NT2/D1 (cell line): ENCODE results near the gene LIMK2.

ENCODE experiments used
- DNase-seq: peaks from one replicate; pipeline ENCODE4 v3.0.0-alpha.2; 2011; ENCODE audit warnings: low read depth, low spot score
- H3K27me3 ChIP-seq: 2 replicates; pipeline ENCODE4 v1.6.0; 2011; ENCODE audit warnings: mild to moderate bottlenecking; ENCODE audit not compliant: insufficient read length, insufficient read depth
- H3K36me3 ChIP-seq: 2 replicates; pipeline ENCODE4 v1.6.1; 2011; ENCODE audit warnings: mild to moderate bottlenecking, low read length, mixed read lengths; ENCODE audit not compliant: insufficient read depth, insufficient read length
- H3K4me1 ChIP-seq: 2 replicates; pipeline ENCODE4 v1.5.1; 2011; ENCODE audit not compliant: insufficient read depth, insufficient read length
- H3K4me3 ChIP-seq: 2 replicates; pipeline ENCODE4 v1.5.1; 2011; ENCODE audit warnings: low read depth; ENCODE audit not compliant: insufficient read length
- H3K9ac ChIP-seq: 2 replicates; pipeline ENCODE4 v1.6.0; 2011; ENCODE audit warnings: low read depth; ENCODE audit not compliant: insufficient read length
- H3K9me3 ChIP-seq: 2 replicates; pipeline ENCODE4 v1.5.1; 2011; ENCODE audit warnings: mild to moderate bottlenecking, low read length; ENCODE audit not compliant: insufficient read depth
- SUZ12 ChIP-seq: IDR thresholded peaks from 2 replicates; pipeline ENCODE4 v1.6.1; 2011; ENCODE audit not compliant: insufficient read length, insufficient read depth; ENCODE audit errors: extremely low read depth
- YY1 ChIP-seq: IDR thresholded peaks from 2 replicates; pipeline ENCODE4 v1.6.1; 2011; ENCODE audit not compliant: insufficient read length, insufficient read depth
- ZNF274 ChIP-seq: IDR thresholded peaks from 2 replicates; pipeline ENCODE4 v1.6.1; 2011; ENCODE audit warnings: mild to moderate bottlenecking, low read depth, low read length

Gene LIMK2

GRCh38 chr22:31206896-31207687 lies 5.0 kb upstream of the LIMK2 start:
- H3K9ac ChIP-seq: no peak overlapping the region
- H3K27me3 ChIP-seq: no peaks in the 10 kb centered on the region
- H3K9me3 ChIP-seq: no peaks in the 10 kb centered on the region
- peaks cover 12% of the 10 kb centered on the region for H3K36me3 ChIP-seq
- H3K4me1 ChIP-seq: no peaks in the 10 kb centered on the region
- no peak for DNase-seq
- TF ChIP-seq SUZ12: no peak
- no peak for TF ChIP-seq YY1
- no peak for TF ChIP-seq ZNF274
- no peak overlapping the region for H3K4me3 ChIP-seq

GRCh38 chr22:31210556-31211421 lies 1.3 kb upstream of the LIMK2 start:
- Histone ChIP-seq H3K4me1 (no peaks in the 10 kb centered on the region), H3K9ac (no peak overlapping the region), H3K27me3 (peaks cover 2% of the 10 kb centered on the region), H3K9me3 (no peaks in the 10 kb centered on the region), H3K4me3 (no peak overlapping the region), H3K36me3 (no peaks in the 10 kb centered on the region)
- no peak for DNase-seq
- TF ChIP-seq SUZ12: no peak
- TF ChIP-seq ZNF274: no peak
- TF ChIP-seq YY1: no peak

GRCh38 chr22:31211482-31211861 lies 626 bp upstream of the LIMK2 start:
- Histone ChIP-seq H3K9ac (no peak overlapping the region), H3K9me3 (no peaks in the 10 kb centered on the region), H3K4me1 (no peaks in the 10 kb centered on the region), H3K36me3 (no peaks in the 10 kb centered on the region), H3K27me3 (peaks cover 2% of the 10 kb centered on the region), H3K4me3 (no peak overlapping the region)
- no peak for DNase-seq
- no peak for TF ChIP-seq YY1
- TF ChIP-seq ZNF274: no peak
- TF ChIP-seq SUZ12: no peak

- TF ChIP-seq YY1: no peak
- no peak for TF ChIP-seq ZNF274
- TF ChIP-seq SUZ12: no peak
- Histone ChIP-seq H3K9me3 (no peaks in the 10 kb centered on the region), H3K4me3 (peak overlapping the region; percentile 76), H3K9ac (peak overlapping the region; percentile 89), H3K4me1 (no peaks in the 10 kb centered on the region), H3K27me3 (peaks cover 2% of the 10 kb centered on the region), H3K36me3 (no peaks in the 10 kb centered on the region)
- DNase-seq: no peak
These were observed 908 bp downstream of the LIMK2 start for GRCh38 chr22:31212783-31213629.

- no peaks in the 10 kb centered on the region for H3K9me3 ChIP-seq
- H3K27me3 ChIP-seq: peaks cover 2% of the 10 kb centered on the region
- no peak overlapping the region for H3K4me3 ChIP-seq
- DNase-seq: no peak
- H3K4me1 ChIP-seq: no peaks in the 10 kb centered on the region
- TF ChIP-seq ZNF274: no peak
- no peak for TF ChIP-seq YY1
- TF ChIP-seq SUZ12: no peak
- H3K36me3 ChIP-seq: no peaks in the 10 kb centered on the region
- no peak overlapping the region for H3K9ac ChIP-seq
These were observed 3.0 kb downstream of the LIMK2 start for GRCh38 chr22:31215018-31215535.

GRCh38 chr22:31218565-31219262 lies 6.6 kb downstream of the LIMK2 start:
- Histone ChIP-seq H3K4me3 (no peak overlapping the region), H3K4me1 (no peaks in the 10 kb centered on the region)
- no peak for TF ChIP-seq ZNF274
- no peak for TF ChIP-seq SUZ12

More at GRCh38 chr22:31218565-31219262, 6.6 kb downstream of the LIMK2 start:
- no peaks in the 10 kb centered on the region for H3K36me3 ChIP-seq
- H3K9me3 ChIP-seq: no peaks in the 10 kb centered on the region
- H3K27me3 ChIP-seq: no peaks in the 10 kb centered on the region
- no peak overlapping the region for H3K9ac ChIP-seq
- no peak for DNase-seq
